GM12878 (cell line): ENCODE data around the gene ITGAL. TPM values are rescaled to one million over a fixed set of nuclear protein-coding genes. Genes with fewer than 3 reads are reported as not detected.

Experiments
- BCL11A ChIP-seq: IDR thresholded peaks from 2 replicates; pipeline ENCODE4 v1.6.1; 2011; ENCODE audit warnings: low read depth, low read length
- CEBPB ChIP-seq, 2 experiments: fragments of 150-350 bp in 1 of 2; IDR thresholded peaks; 2 replicates each; pipeline ENCODE4 v1.6.1; 2012 to 2014; ENCODE audit warnings: low read depth in 2 of 2, low read length in 2 of 2, borderline replicate concordance in 1 of 2, inconsistent platforms in 1 of 2
- CREM ChIP-seq: IDR thresholded peaks from 2 replicates; pipeline ENCODE4 v1.6.1; 2014; ENCODE audit warnings: antibody characterized with exemption, low read depth
- ETV6 ChIP-seq, 2 experiments: fragments of 450-650 bp in 1 of 2; IDR thresholded peaks in 1 of 2; conservative IDR thresholded peaks in 1 of 2; 2 replicates each; pipeline ENCODE4 v1.6.1; 2014; ENCODE audit warnings: antibody characterized with exemption in 1 of 2, borderline replicate concordance in 1 of 2, low read depth in 1 of 2, mild to moderate bottlenecking in 1 of 2, moderate library complexity in 1 of 2
- MAX ChIP-seq: IDR thresholded peaks from 2 replicates; pipeline ENCODE4 v1.6.1; 2012; ENCODE audit warnings: low read depth, low read length, improper control_type of control experiment
- MTA3 ChIP-seq: IDR thresholded peaks from 2 replicates; pipeline ENCODE4 v1.6.1; 2012; ENCODE audit warnings: low read length, inconsistent platforms, borderline replicate concordance
- NR2F1 ChIP-seq: fragments of 450-650 bp; conservative IDR thresholded peaks from 2 replicates; pipeline ENCODE4 v1.6.1; 2017; ENCODE audit warnings: mild to moderate bottlenecking
- RBBP5 ChIP-seq: fragments of 200-600 bp; sonication (generic); conservative IDR thresholded peaks from 2 replicates; pipeline ENCODE4 v1.6.1; 2016
- SRF ChIP-seq, 2 experiments: IDR thresholded peaks; 2 replicates each; pipeline ENCODE4 v1.6.1; 2011; ENCODE audit warnings: low read depth in 2 of 2, low read length in 2 of 2, mild to moderate bottlenecking in 1 of 2, moderate library complexity in 1 of 2
- YY1 ChIP-seq: IDR thresholded peaks from 2 replicates; pipeline ENCODE4 v1.6.1; 2011; ENCODE audit warnings: low read depth, mild to moderate bottlenecking, low read length
- ZNF207 ChIP-seq: fragments of 450-650 bp; IDR thresholded peaks from 2 replicates; pipeline ENCODE4 v1.6.1; 2014; ENCODE audit warnings: antibody characterized with exemption, mild to moderate bottlenecking, borderline replicate concordance
- polyA plus RNA-seq, 11 experiments: library from polyadenylated mRNA; depleted of rRNA in 4 of 11; unstranded in 6 of 11; stranded (reverse) in 5 of 11; fragments of >200 nt; fragmentation: Nextera tagmentation in 4 of 11; fragmentation: Illumina TruSeq in 1 of 11; extraction: Ambion mirVana in 4 of 11; extraction: Trizol in 1 of 11; gene quantifications; 1 replicate in 1 of 11; 2 replicates in 10 of 11; pipeline versions ENCODE4 v1.2.1 to v1.2.3, GENCODE V29; 2011 to 2016; ENCODE audit warnings: inconsistent platforms in 2 of 11, missing spikeins in 2 of 11, low read depth in 1 of 11
- total RNA-seq, 4 experiments: library from RNA; depleted of rRNA in 3 of 4; stranded (reverse); fragments of >200 nt in 3 of 4; fragmentation: Illumina TruSeq in 1 of 4; extraction: Trizol in 1 of 4; gene quantifications; 2 replicates each; pipeline versions ENCODE4 v1.2.1 to v1.2.3, GENCODE V29; 2013 to 2021
- TF ChIP-seq, protein P1 (sequence below): IDR thresholded peaks from 2 replicates; pipeline ENCODE4 v1.6.1; 2012; ENCODE audit warnings: improper control_type of control experiment, low read depth, low read length; ENCODE audit not compliant: insufficient replicate concordance
- TF ChIP-seq, protein P2 (sequence below): fragments of 450-650 bp; formaldehyde crosslinking; IDR thresholded peaks from 2 replicates; pipeline ENCODE4 v1.4.0; 2022; ENCODE audit warnings: mild to moderate bottlenecking, moderate library complexity
- TF ChIP-seq, protein P3 (sequence below): IDR thresholded peaks from 2 replicates; pipeline ENCODE4 v1.6.1; 2011; ENCODE audit warnings: borderline replicate concordance, low read depth, mild to moderate bottlenecking, moderate library complexity, mixed read lengths, low read length; ENCODE audit not compliant: insufficient read depth; ENCODE audit errors: extremely low read length
- TF ChIP-seq, protein P4 (sequence below): fragments of 450-650 bp; IDR thresholded peaks from 2 replicates; pipeline ENCODE4 v1.6.1; 2016; ENCODE audit warnings: mild to moderate bottlenecking

Gene ITGAL
- total and polyA plus RNA-seq, 10 of the 15 experiments (the other 5 are each of a cell fraction or from before 2014, with no cell fraction given): 10.7 to 170 (median 96.9) TPM

DNA sequence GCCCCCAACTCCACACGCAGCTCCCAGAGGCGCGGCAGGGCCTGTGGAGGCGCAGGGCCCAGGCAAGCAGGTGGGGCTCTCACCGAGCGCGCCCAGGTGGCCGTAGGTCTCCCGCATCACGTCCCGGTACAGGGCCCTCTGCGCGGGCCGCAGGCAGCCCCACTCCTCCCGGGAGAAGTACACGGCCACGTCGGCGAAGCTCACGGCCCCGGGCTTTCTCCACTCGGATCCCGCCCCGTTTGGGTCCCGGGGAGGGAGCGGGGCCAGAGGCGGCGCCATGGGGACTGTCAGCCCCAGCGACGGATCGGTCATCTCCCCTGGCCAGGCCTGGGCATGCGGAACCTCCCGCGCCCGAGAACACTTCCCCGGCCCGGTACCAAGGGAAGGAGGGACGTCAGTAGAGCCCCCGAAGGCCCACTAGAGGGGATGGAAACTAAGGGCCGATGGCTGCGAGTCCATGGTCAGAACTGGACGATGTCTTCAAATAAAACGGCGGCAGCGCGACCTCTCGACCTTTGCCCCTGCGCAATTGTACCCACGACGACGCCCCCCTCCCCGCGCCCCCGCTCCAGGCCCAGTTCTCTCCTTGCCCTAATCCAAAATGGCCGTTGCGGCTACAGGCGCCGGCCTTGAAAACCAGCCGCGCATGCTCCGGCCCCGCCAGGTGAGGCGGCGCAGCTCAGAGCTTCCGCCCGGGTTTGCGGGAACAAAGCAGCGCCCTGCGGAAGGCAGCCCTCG is 62.0 kb downstream of the ITGAL start, which contains the start of gene ZNF747 (continued):
- 0 out of 4 replicates have a peak, but pooled peaks of 1 of the 2 experiments have one; percentile 3 for TF ChIP-seq ETV6 (conservative IDR thresholded peaks at IDR 0.05 in 1 of 2, IDR thresholded peaks at IDR 0.05 in 1 of 2; ENCODE audit: borderline replicate concordance in 1 of 2, low read depth in 1 of 2)
- TF ChIP-seq, protein P1, sequence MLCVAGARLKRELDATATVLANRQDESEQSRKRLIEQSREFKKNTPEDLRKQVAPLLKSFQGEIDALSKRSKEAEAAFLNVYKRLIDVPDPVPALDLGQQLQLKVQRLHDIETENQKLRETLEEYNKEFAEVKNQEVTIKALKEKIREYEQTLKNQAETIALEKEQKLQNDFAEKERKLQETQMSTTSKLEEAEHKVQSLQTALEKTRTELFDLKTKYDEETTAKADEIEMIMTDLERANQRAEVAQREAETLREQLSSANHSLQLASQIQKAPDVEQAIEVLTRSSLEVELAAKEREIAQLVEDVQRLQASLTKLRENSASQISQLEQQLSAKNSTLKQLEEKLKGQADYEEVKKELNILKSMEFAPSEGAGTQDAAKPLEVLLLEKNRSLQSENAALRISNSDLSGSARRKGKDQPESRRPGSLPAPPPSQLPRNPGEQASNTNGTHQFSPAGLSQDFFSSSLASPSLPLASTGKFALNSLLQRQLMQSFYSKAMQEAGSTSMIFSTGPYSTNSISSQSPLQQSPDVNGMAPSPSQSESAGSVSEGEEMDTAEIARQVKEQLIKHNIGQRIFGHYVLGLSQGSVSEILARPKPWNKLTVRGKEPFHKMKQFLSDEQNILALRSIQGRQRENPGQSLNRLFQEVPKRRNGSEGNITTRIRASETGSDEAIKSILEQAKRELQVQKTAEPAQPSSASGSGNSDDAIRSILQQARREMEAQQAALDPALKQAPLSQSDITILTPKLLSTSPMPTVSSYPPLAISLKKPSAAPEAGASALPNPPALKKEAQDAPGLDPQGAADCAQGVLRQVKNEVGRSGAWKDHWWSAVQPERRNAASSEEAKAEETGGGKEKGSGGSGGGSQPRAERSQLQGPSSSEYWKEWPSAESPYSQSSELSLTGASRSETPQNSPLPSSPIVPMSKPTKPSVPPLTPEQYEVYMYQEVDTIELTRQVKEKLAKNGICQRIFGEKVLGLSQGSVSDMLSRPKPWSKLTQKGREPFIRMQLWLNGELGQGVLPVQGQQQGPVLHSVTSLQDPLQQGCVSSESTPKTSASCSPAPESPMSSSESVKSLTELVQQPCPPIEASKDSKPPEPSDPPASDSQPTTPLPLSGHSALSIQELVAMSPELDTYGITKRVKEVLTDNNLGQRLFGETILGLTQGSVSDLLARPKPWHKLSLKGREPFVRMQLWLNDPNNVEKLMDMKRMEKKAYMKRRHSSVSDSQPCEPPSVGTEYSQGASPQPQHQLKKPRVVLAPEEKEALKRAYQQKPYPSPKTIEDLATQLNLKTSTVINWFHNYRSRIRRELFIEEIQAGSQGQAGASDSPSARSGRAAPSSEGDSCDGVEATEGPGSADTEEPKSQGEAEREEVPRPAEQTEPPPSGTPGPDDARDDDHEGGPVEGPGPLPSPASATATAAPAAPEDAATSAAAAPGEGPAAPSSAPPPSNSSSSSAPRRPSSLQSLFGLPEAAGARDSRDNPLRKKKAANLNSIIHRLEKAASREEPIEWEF: no peak
- no peak for TF ChIP-seq BCL11A
- TF ChIP-seq MAX: no peak; the same call in 1 of the 2 replicates
- TF ChIP-seq, protein P2, sequence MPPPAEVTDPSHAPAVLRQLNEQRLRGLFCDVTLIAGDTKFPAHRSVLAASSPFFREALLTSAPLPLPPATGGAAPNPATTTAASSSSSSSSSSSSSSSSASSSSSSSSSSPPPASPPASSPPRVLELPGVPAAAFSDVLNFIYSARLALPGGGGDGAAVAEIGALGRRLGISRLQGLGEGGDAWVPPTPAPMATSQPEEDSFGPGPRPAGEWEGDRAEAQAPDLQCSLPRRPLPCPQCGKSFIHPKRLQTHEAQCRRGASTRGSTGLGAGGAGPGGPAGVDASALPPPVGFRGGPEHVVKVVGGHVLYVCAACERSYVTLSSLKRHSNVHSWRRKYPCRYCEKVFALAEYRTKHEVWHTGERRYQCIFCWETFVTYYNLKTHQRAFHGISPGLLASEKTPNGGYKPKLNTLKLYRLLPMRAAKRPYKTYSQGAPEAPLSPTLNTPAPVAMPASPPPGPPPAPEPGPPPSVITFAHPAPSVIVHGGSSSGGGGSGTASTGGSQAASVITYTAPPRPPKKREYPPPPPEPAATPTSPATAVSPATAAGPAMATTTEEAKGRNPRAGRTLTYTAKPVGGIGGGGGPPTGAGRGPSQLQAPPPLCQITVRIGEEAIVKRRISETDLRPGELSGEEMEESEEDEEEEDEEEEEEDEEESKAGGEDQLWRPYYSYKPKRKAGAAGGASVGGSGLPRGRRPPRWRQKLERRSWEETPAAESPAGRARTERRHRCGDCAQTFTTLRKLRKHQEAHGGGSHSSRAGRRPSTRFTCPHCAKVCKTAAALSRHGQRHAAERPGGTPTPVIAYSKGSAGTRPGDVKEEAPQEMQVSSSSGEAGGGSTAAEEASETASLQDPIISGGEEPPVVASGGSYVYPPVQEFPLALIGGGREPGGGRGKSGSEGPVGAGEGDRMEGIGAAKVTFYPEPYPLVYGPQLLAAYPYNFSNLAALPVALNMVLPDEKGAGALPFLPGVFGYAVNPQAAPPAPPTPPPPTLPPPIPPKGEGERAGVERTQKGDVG (CRISPR knock-in tag): no peak
- TF ChIP-seq, protein P3, sequence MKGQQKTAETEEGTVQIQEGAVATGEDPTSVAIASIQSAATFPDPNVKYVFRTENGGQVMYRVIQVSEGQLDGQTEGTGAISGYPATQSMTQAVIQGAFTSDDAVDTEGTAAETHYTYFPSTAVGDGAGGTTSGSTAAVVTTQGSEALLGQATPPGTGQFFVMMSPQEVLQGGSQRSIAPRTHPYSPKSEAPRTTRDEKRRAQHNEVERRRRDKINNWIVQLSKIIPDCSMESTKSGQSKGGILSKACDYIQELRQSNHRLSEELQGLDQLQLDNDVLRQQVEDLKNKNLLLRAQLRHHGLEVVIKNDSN: no peak
- no peak for TF ChIP-seq CEBPB (IDR thresholded peaks at IDR 0.05; ENCODE audit: borderline replicate concordance in 1 of 2, low read depth in 2 of 2, low read length in 2 of 2)
- TF ChIP-seq MTA3: no peak
- peak; percentile 76; the same call in 1 of the 2 replicates for TF ChIP-seq CREM
- TF ChIP-seq, protein P4, sequence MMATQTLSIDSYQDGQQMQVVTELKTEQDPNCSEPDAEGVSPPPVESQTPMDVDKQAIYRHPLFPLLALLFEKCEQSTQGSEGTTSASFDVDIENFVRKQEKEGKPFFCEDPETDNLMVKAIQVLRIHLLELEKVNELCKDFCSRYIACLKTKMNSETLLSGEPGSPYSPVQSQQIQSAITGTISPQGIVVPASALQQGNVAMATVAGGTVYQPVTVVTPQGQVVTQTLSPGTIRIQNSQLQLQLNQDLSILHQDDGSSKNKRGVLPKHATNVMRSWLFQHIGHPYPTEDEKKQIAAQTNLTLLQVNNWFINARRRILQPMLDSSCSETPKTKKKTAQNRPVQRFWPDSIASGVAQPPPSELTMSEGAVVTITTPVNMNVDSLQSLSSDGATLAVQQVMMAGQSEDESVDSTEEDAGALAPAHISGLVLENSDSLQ: peak; percentile 21; the same call in 1 of the 2 replicates
- TF ChIP-seq ZNF207: no peak
- peak; percentile 100 for TF ChIP-seq YY1
- no peak for TF ChIP-seq RBBP5
- peak; percentile 96 for TF ChIP-seq NR2F1
- TF ChIP-seq SRF (IDR thresholded peaks at IDR 0.05; ENCODE audit: low read depth in 2 of 2, low read length in 2 of 2): no peak
